ENCODE data around the gene IGFL3. TPM values are rescaled to one million over a fixed set of nuclear protein-coding genes. Genes with fewer than 3 reads are reported as not detected.

The IGFL3 gene
- total and polyA plus RNA-seq, 2 of the 13 experiments (the other 11 are each of a cell fraction or from before 2014, with no cell fraction given): not detected

GRCh38 chr19:46081928-46082727 lies 42.4 kb downstream of the IGFL3 start:
- CTCF ChIA-PET (ENCODE audit: low intra/inter-chr PET ratio, low total read pairs): interaction anchor here (0.9 to 2.6 kb wide), 5 partner anchors 72 to 183 kb away, joined by 3 to 27 read pairs (median 4); no protein-coding TSS in a partner anchor
- peak; percentile 87 for FAIRE-seq

More at GRCh38 chr19:46081928-46082727, 42.4 kb downstream of the IGFL3 start:
- Histone ChIP-seq H4K20me1 (ENCODE audit: insufficient read depth, low read length) (no peaks in the 10 kb centered on the region), H3K36me3 (replicated peaks in 1 of 2; ENCODE audit: control insufficient read depth in 1 of 2, insufficient read depth in 2 of 2, low read length in 2 of 2) (no peaks in the 10 kb centered on the region), H3K4me1 (ENCODE audit: insufficient read depth, low read length) (no peaks in the 10 kb centered on the region), H3K4me2 (ENCODE audit: low read depth, low read length) (no peak overlapping the region), H3K27ac (ENCODE audit: extremely low read length, insufficient read depth, low read length) (no peak overlapping the region), H3K9me3 (ENCODE audit: low read length) (peaks cover 10% of the 10 kb centered on the region; the same call in 1 of the 2 replicates), H3K27me3 (ENCODE audit: control insufficient read depth in 1 of 2, insufficient read depth in 2 of 2, low read length in 2 of 2) (no peaks in the 10 kb centered on the region; a peak in 1 of 5 replicates), H2AFZ (ENCODE audit: low read length) (no peak overlapping the region), H3K9ac (ENCODE audit: insufficient read depth, low read depth, low read length) (no peak overlapping the region), H3K79me2 (ENCODE audit: insufficient read depth, low read length) (no peaks in the 10 kb centered on the region), H3K4me3 (replicated peaks in 1 of 3; ENCODE audit: insufficient read depth in 1 of 3, low read depth in 2 of 3, low read length in 3 of 3) (no peak overlapping the region)
- BruUV-seq (replicated peaks): no TSS peak
- peak; percentile 41 for DNase-seq (ENCODE audit: low spot score)
- peak; percentile 48; the same call in 2 of the 3 replicates for ATAC-seq
- 38% methylated on average over 4 of the region's 4 CpGs for WGBS (ENCODE audit: low lambda C conversion rate)
- TF ChIP-seq ELF3 (CRISPR knock-in tag; IDR thresholded peaks at IDR 0.05) (no peak), GPN1 (CRISPR knock-in tag; IDR thresholded peaks at IDR 0.05; ENCODE audit: borderline replicate concordance) (no peak), MIER3 (CRISPR knock-in tag; IDR thresholded peaks at IDR 0.05; ENCODE audit: borderline replicate concordance) (no peak), ZNF775 (CRISPR knock-in tag; IDR thresholded peaks at IDR 0.05; ENCODE audit: borderline replicate concordance) (no peak), STAG1 (CRISPR knock-in tag; IDR thresholded peaks at IDR 0.05) (peak; percentile 51), GATAD2A (CRISPR knock-in tag; IDR thresholded peaks at IDR 0.05) (0 out of 2 replicates have a peak, but pooled peaks have one; percentile 16), ZNF766 (CRISPR knock-in tag; IDR thresholded peaks at IDR 0.05; ENCODE audit: borderline replicate concordance) (peak; percentile 88), SMC3 (IDR thresholded peaks at IDR 0.05; ENCODE audit: low read length) (peak; percentile 81), AHR (CRISPR knock-in tag; IDR thresholded peaks at IDR 0.05) (no peak), BCL6 (CRISPR knock-in tag; IDR thresholded peaks at IDR 0.05) (no peak)
- TF ChIP-seq, protein P1, sequence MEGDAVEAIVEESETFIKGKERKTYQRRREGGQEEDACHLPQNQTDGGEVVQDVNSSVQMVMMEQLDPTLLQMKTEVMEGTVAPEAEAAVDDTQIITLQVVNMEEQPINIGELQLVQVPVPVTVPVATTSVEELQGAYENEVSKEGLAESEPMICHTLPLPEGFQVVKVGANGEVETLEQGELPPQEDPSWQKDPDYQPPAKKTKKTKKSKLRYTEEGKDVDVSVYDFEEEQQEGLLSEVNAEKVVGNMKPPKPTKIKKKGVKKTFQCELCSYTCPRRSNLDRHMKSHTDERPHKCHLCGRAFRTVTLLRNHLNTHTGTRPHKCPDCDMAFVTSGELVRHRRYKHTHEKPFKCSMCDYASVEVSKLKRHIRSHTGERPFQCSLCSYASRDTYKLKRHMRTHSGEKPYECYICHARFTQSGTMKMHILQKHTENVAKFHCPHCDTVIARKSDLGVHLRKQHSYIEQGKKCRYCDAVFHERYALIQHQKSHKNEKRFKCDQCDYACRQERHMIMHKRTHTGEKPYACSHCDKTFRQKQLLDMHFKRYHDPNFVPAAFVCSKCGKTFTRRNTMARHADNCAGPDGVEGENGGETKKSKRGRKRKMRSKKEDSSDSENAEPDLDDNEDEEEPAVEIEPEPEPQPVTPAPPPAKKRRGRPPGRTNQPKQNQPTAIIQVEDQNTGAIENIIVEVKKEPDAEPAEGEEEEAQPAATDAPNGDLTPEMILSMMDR (CRISPR knock-in tag; IDR thresholded peaks at IDR 0.05): peak; percentile 78
- POLR2A ChIA-PET: no interaction called here
- in situ Hi-C loops (cut with HindIII; ENCODE audit: extremely low pct_ligation_motif_present, low pct_unique_long_range_greater_than_20kb): loop anchor here (5.0 kb wide), 2 partner anchors 110 to 185 kb away; no protein-coding TSS in a partner anchor
- intact Hi-C loops (cut with micrococcal nuclease; ENCODE audit: unreplicated experiment): loop anchor here (1.0 kb wide), 2 partner anchors 107 to 183 kb away; no protein-coding TSS in a partner anchor

All from HepG2 (cell line).